H9 (cell line): ENCODE measurements around the gene CTSH. TPM values are rescaled to one million over a fixed set of nuclear protein-coding genes. Genes with fewer than 3 reads are reported as not detected.

Source experiments
- DNase-seq: peaks from one replicate; pipeline ENCODE4 v3.0.0-alpha.2; 2017
- H2AFZ ChIP-seq: one replicate; pipeline ENCODE4 v1.6.1; 2013; ENCODE audit warnings: mild to moderate bottlenecking, low read length, control low read depth, moderate library complexity
- H2AK5ac ChIP-seq: 2 replicates; pipeline ENCODE4 v1.6.1; 2013; ENCODE audit warnings: low read length, control low read depth, mixed read lengths; ENCODE audit not compliant: insufficient read length
- H2BK120ac ChIP-seq: one replicate; pipeline ENCODE4 v1.6.1; 2013; ENCODE audit warnings: low read depth, mild to moderate bottlenecking, low read length, control low read depth, inconsistent platforms; ENCODE audit not compliant: poor library complexity, severe bottlenecking
- H2BK12ac ChIP-seq: 2 replicates; pipeline ENCODE4 v1.6.1; 2013; ENCODE audit warnings: low read length, control low read depth, mixed read lengths, low read depth; ENCODE audit not compliant: insufficient read length
- H2BK15ac ChIP-seq: 2 replicates; pipeline ENCODE4 v1.6.1; 2013; ENCODE audit warnings: low read depth, low read length, control low read depth
- H2BK20ac ChIP-seq: one replicate; pipeline ENCODE4 v1.6.1; 2013; ENCODE audit warnings: low read depth, mild to moderate bottlenecking, low read length, control low read depth, inconsistent platforms; ENCODE audit not compliant: poor library complexity, severe bottlenecking
- H2BK5ac ChIP-seq: 2 replicates; pipeline ENCODE4 v1.6.1; 2013; ENCODE audit warnings: low read length, control low read depth, mixed read lengths; ENCODE audit not compliant: insufficient read length
- H3K14ac ChIP-seq: 2 replicates; pipeline ENCODE4 v1.6.1; 2013; ENCODE audit warnings: low read length, control low read depth; ENCODE audit not compliant: insufficient read depth
- H3K18ac ChIP-seq: 2 replicates; pipeline ENCODE4 v1.6.1; 2013; ENCODE audit warnings: low read depth, mild to moderate bottlenecking, mixed read lengths, low read length, control low read depth; ENCODE audit not compliant: insufficient read length
- H3K23ac ChIP-seq: 2 replicates; pipeline ENCODE4 v1.6.1; 2013; ENCODE audit warnings: low read length, control low read depth, mixed read lengths, low read depth; ENCODE audit not compliant: insufficient read length
- H3K23me2 ChIP-seq: 2 replicates; pipeline ENCODE4 v1.6.1; 2013; ENCODE audit warnings: low read depth, mild to moderate bottlenecking, mixed read lengths, low read length, control low read depth; ENCODE audit not compliant: insufficient read length, poor library complexity, severe bottlenecking
- H3K27ac ChIP-seq: 2 replicates; pipeline ENCODE4 v1.5.1; 2013; ENCODE audit warnings: low read length, control low read depth, mixed read lengths, low read depth; ENCODE audit not compliant: insufficient read length
- H3K27me3 ChIP-seq: 2 replicates; pipeline ENCODE4 v1.6.1; 2013; ENCODE audit warnings: low read length, control low read depth, inconsistent platforms; ENCODE audit not compliant: insufficient read depth
- H3K4ac ChIP-seq: 2 replicates; pipeline ENCODE4 v1.6.1; 2013; ENCODE audit warnings: low read depth, mild to moderate bottlenecking, control low read depth, inconsistent platforms, low read length, moderate library complexity
- H3K4me1 ChIP-seq: 2 replicates; pipeline ENCODE4 v1.6.1; 2013; ENCODE audit warnings: low read length, control low read depth, inconsistent platforms; ENCODE audit not compliant: insufficient read depth
- H3K4me2 ChIP-seq: 2 replicates; pipeline ENCODE4 v1.6.1; 2013; ENCODE audit warnings: low read length, control low read depth, mixed read lengths; ENCODE audit not compliant: insufficient read length, insufficient read depth
- H3K56ac ChIP-seq: 2 replicates; pipeline ENCODE4 v1.6.1; 2013; ENCODE audit warnings: low read depth, mild to moderate bottlenecking, mixed read lengths, low read length, control low read depth; ENCODE audit not compliant: insufficient read length
- H3K79me1 ChIP-seq: 2 replicates; pipeline ENCODE4 v1.6.1; 2013; ENCODE audit warnings: low read depth, mild to moderate bottlenecking, moderate library complexity, low read length, control low read depth, inconsistent platforms; ENCODE audit not compliant: insufficient read depth, poor library complexity, severe bottlenecking
- H3K79me2 ChIP-seq: 2 replicates; pipeline ENCODE4 v1.6.1; 2013; ENCODE audit warnings: low read length, control low read depth, inconsistent platforms; ENCODE audit not compliant: insufficient read depth
- H3K9ac ChIP-seq: 2 replicates; pipeline ENCODE4 v1.6.1; 2013; ENCODE audit warnings: low read length, control low read depth, mixed read lengths; ENCODE audit not compliant: insufficient read length; ENCODE audit errors: extremely low read depth
- H3K9me3 ChIP-seq: one replicate; pipeline ENCODE4 v1.6.1; 2013; ENCODE audit warnings: low read depth, low read length, inconsistent platforms; ENCODE audit not compliant: control insufficient read depth
- H3T11ph ChIP-seq: one replicate; pipeline ENCODE4 v1.6.1; 2013; ENCODE audit warnings: mild to moderate bottlenecking, low read length, control low read depth, inconsistent platforms
- H4K20me1 ChIP-seq: one replicate; pipeline ENCODE4 v1.6.1; 2013; ENCODE audit not compliant: control insufficient read depth, insufficient read length, insufficient read depth
- H4K5ac ChIP-seq: 2 replicates; pipeline ENCODE4 v1.6.1; 2013; ENCODE audit warnings: low read depth, mild to moderate bottlenecking, mixed read lengths, low read length, control low read depth; ENCODE audit not compliant: insufficient read length
- H4K8ac ChIP-seq: replicated peaks from 2 replicates; pipeline ENCODE4 v1.6.1; 2013; ENCODE audit warnings: low read length, control low read depth, mixed read lengths, low read depth; ENCODE audit not compliant: insufficient read length
- H4K91ac ChIP-seq: 2 replicates; pipeline ENCODE4 v1.6.1; 2013; ENCODE audit warnings: low read depth, mild to moderate bottlenecking, moderate library complexity, mixed read lengths, low read length, control low read depth; ENCODE audit not compliant: insufficient read length
- H3K27ac Mint-ChIP-seq, 3 experiments: 2 replicates in 2 of 3; 3 replicates in 1 of 3; pipeline ENCODE4 v1.8.0; 2020 to 2021; ENCODE audit warnings: mixed read lengths in 3 of 3, mild to moderate bottlenecking in 1 of 3, moderate library complexity in 1 of 3
- H3K27me3 Mint-ChIP-seq: 2 replicates; pipeline ENCODE4 v1.8.0; 2021; ENCODE audit warnings: low read depth, mild to moderate bottlenecking, moderate library complexity, mixed read lengths
- H3K36me3 Mint-ChIP-seq, 3 experiments: 2 replicates in 2 of 3; 3 replicates in 1 of 3; pipeline ENCODE4 v1.8.0; 2020 to 2021; ENCODE audit warnings: low read depth in 3 of 3, mixed read lengths in 3 of 3; ENCODE audit not compliant: insufficient read depth in 1 of 3
- H3K4me1 Mint-ChIP-seq, 2 experiments: 2 replicates each; pipeline ENCODE4 v1.8.0; 2020; ENCODE audit warnings: mixed read lengths in 2 of 2
- H3K4me3 Mint-ChIP-seq, 2 experiments: 2 replicates in 1 of 2; 3 replicates in 1 of 2; pipeline ENCODE4 v1.8.0; 2020 to 2021; ENCODE audit warnings: mild to moderate bottlenecking in 2 of 2, mixed read lengths in 2 of 2, moderate library complexity in 1 of 2
- H3K9me3 Mint-ChIP-seq, 2 experiments: 2 replicates in 1 of 2; 3 replicates in 1 of 2; pipeline ENCODE4 v1.8.0; 2020; ENCODE audit warnings: mild to moderate bottlenecking in 2 of 2, mixed read lengths in 2 of 2, moderate library complexity in 1 of 2
- WGBS: extraction: QIAGEN DNeasy Blood & Tissue Kit; methylation state at CpG from one replicate; pipeline ENCODE4 v1.1.7; 2013; ENCODE audit warnings: missing lambda C conversion rate, low lambda C conversion rate, mixed read lengths; ENCODE audit not compliant: insufficient read length; ENCODE audit errors: extremely low coverage; 5-methylcytosine and 5-hydroxymethylcytosine counted together
- total RNA-seq: library from RNA; stranded (reverse); gene quantifications from 2 replicates; pipeline ENCODE4 v1.2.1, GENCODE V29; 2021
- TF ChIP-seq, protein P1 (sequence below): fragments of 200-600 bp; sonication (generic); conservative IDR thresholded peaks from 3 replicates; pipeline ENCODE4 v1.8.0; 2021; ENCODE audit warnings: antibody characterized with exemption, mild to moderate bottlenecking

The CTSH gene
- total RNA-seq, 1 experiment from 2014 or later: 15.5 TPM

DNA sequence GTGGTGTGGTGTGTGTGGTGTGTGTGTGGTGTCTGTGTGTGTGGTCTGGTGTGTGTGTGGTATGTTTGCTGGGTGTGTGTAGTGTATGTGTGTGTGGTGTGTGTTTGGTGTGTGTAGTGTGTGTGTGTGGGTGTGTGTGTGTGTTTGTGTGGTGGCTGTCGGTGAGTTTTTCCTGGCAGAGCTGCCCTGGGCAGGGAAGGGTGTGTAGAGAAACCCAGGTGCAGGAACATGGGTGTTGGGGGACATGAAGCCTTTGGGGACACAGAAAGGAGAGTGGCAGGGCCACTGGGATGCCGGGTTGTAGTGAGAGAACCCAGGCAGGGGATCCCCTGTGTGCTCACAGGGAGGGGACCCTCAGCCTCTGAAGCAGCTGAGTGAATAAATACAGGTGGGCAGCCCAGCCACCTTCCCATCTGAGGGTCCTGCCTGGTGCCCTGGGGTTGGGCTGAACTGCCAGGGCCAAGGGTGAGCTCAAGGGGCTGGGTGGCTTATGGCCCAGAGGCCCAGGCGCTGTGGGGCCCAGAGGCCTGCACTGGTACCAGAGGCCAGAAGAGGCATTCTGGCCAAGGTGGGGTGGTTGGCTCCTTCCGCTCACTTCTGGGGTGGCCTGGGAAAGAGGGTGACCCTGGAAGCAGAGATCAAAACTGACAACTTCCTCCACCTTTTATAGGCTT, 48.5 kb upstream of the CTSH start:
- peaks cover 12% of the 10 kb centered on the region for H3K27me3 Mint-ChIP-seq
- H3T11ph ChIP-seq: no peak overlapping the region
- no peaks in the 10 kb centered on the region for H4K20me1 ChIP-seq
- H3K27ac ChIP-seq: no peak overlapping the region
- no peak overlapping the region for H3K4ac ChIP-seq
- no peaks in the 10 kb centered on the region for H3K79me2 ChIP-seq
- no peak for DNase-seq
- WGBS: no CpG with 5 or more reads among the region's 4 CpGs
- no peak overlapping the region for H3K4me2 ChIP-seq
- no peak overlapping the region for H4K5ac ChIP-seq
- H3K18ac ChIP-seq: no peak overlapping the region
- H3K4me3 Mint-ChIP-seq: no peak overlapping the region
- no peak overlapping the region for H2BK12ac ChIP-seq
- no peak overlapping the region for H2AFZ ChIP-seq
- H2BK120ac ChIP-seq: no peak overlapping the region
- no peaks in the 10 kb centered on the region for H3K4me1 ChIP-seq
- H3K36me3 Mint-ChIP-seq: no peaks in the 10 kb centered on the region; a peak in 1 of 7 replicates
- no peak overlapping the region for H2BK15ac ChIP-seq
- H2BK5ac ChIP-seq: no peak overlapping the region
- H3K79me1 ChIP-seq: no peaks in the 10 kb centered on the region
- no peak overlapping the region; the same call in 1 of the 2 replicates for H3K14ac ChIP-seq
- H3K27me3 ChIP-seq: no peaks in the 10 kb centered on the region
- peak overlapping the region in 1 of 3 experiments; percentile 3; a peak in 2 of 7 replicates for H3K27ac Mint-ChIP-seq
- H3K9me3 ChIP-seq: no peaks in the 10 kb centered on the region
- H3K23me2 ChIP-seq: no peaks in the 10 kb centered on the region
- H3K9me3 Mint-ChIP-seq: no peaks in the 10 kb centered on the region; a peak in 1 of 5 replicates
- no peak overlapping the region for H2BK20ac ChIP-seq
- TF ChIP-seq, protein P1, sequence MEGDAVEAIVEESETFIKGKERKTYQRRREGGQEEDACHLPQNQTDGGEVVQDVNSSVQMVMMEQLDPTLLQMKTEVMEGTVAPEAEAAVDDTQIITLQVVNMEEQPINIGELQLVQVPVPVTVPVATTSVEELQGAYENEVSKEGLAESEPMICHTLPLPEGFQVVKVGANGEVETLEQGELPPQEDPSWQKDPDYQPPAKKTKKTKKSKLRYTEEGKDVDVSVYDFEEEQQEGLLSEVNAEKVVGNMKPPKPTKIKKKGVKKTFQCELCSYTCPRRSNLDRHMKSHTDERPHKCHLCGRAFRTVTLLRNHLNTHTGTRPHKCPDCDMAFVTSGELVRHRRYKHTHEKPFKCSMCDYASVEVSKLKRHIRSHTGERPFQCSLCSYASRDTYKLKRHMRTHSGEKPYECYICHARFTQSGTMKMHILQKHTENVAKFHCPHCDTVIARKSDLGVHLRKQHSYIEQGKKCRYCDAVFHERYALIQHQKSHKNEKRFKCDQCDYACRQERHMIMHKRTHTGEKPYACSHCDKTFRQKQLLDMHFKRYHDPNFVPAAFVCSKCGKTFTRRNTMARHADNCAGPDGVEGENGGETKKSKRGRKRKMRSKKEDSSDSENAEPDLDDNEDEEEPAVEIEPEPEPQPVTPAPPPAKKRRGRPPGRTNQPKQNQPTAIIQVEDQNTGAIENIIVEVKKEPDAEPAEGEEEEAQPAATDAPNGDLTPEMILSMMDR: no peak
- no peak overlapping the region for H4K8ac ChIP-seq
- no peak overlapping the region for H2AK5ac ChIP-seq
- no peak overlapping the region for H3K9ac ChIP-seq
- no peak overlapping the region for H4K91ac ChIP-seq
- H3K23ac ChIP-seq: no peak overlapping the region
- H3K56ac ChIP-seq: no peak overlapping the region
- peaks cover 16 to 20% of the 10 kb centered on the region in 2 experiments for H3K4me1 Mint-ChIP-seq
